Suprapubic skin (tissue), 4 donors: ENCODE data around the gene KCNG3. TPM values are rescaled to one million over a fixed set of nuclear protein-coding genes. Genes with fewer than 3 reads are reported as not detected.
A peak's percentile ranks its signal among the peaks of the same experiment; 100 is the strongest.

Experiments used
- DNase-seq, 2 donors: peaks; one replicate each; pipeline ENCODE4 v3.0.0-alpha.2; 2019; ENCODE audit warnings: low spot score in 2 of 2
- H3K27ac ChIP-seq: fragments of 200-600 bp; sonication (generic); one replicate; pipeline ENCODE4 v1.5.1; 2019
- H3K27me3 ChIP-seq: fragments of 200-600 bp; sonication (generic); one replicate; pipeline ENCODE4 v1.5.1; 2019
- H3K36me3 ChIP-seq: fragments of 200-600 bp; sonication (generic); one replicate; pipeline ENCODE4 v1.5.1; 2019
- H3K4me1 ChIP-seq: fragments of 200-600 bp; sonication (generic); one replicate; pipeline ENCODE4 v1.5.1; 2019
- H3K4me3 ChIP-seq: fragments of 200-600 bp; sonication (generic); one replicate; pipeline ENCODE4 v1.5.1; 2019; ENCODE audit warnings: mild to moderate bottlenecking
- H3K9me3 ChIP-seq: fragments of 200-600 bp; sonication (generic); one replicate; pipeline ENCODE4 v1.5.1; 2019
- CTCF ChIP-seq, 2 donors: fragments of 200-600 bp in 1 of 2; fragments of 450-650 bp in 1 of 2; sonication (generic) in 1 of 2; IDR thresholded peaks; one replicate each; pipeline ENCODE4 v1.5.1; 2016 to 2019; ENCODE audit warnings: antibody characterized with exemption in 2 of 2, mild to moderate bottlenecking in 1 of 2, moderate library complexity in 1 of 2
- EP300 ChIP-seq: sonication (generic); formaldehyde crosslinking; IDR thresholded peaks from one replicate; pipeline ENCODE4 v1.6.1; 2017; ENCODE audit warnings: antibody characterized with exemption
- POLR2A ChIP-seq, 2 donors: fragments of 450-650 bp; IDR thresholded peaks; one replicate each; pipeline ENCODE4 v1.6.1; 2017; ENCODE audit warnings: antibody characterized with exemption in 2 of 2, mild to moderate bottlenecking in 2 of 2, moderate library complexity in 2 of 2
- POLR2AphosphoS5 ChIP-seq, 3 donors: sonication (generic); formaldehyde crosslinking; IDR thresholded peaks; one replicate each; pipeline ENCODE4 v1.6.1; 2017; ENCODE audit warnings: antibody characterized with exemption in 3 of 3
- WGBS: methylation state at CpG from one replicate; pipeline ENCODE4 v1.1.5; 2018; 5-methylcytosine and 5-hydroxymethylcytosine counted together
- total RNA-seq, 4 donors: library from RNA; depleted of rRNA; stranded (reverse); fragments of >200 nt; gene quantifications; one replicate each; pipeline ENCODE4 v1.1.0, GENCODE V29; 2016

Gene KCNG3
- total RNA-seq = 1 to 10 TPM in 2 of 4 donors, under 1 TPM in 2; 0.59 to 1.6 (median 1.1) TPM

DNA sequence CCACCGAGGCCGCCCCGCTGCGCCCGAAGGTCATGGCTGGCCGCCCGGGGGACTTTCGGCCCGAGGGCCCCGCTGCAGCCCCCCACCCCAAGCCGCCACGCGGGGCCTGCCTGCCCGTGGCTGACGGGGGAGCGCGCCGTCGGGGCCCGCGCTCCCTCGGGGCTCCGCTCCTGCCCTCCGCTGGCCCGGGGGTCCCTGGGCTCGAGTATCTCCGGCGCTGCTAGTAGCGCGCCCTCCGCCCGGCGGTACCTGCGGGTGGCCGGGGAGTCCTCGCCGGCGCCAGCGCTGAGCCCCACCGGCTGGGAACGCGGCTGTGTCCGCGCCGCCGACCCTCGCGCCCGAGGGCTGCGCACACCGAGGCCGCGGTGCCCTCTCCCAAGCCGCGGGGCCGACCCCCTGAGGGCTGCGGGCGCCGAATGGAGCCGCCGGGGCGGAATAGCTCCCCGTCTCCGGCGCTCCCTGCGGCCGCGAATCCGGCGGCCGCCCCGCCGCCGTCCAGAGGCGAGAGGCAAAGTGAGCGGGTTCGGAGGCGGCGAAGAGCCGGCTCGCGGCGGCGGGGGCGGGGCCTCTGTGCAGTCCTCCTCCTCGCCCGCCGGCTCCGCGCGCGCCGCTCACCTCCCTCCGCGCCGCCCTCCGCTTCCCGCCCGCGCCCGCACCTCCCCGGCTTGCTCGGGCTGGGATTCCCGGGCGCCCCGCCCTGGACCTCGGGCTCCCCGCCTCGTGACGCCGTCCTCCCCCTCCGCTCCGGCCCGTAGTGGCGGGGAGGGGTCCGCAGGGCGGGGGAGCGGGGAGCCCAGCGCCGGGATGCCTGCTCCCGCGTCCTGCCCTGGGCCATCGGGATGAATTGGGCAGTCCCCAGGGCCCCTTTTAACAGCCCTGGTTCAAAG is at the start of gene KCNG3:
TSS of gene KCNG3 (minus strand) at position 515 of the 887 bp plus-strand sequence. CDS start at position 34, 481 bp downstream.
- H3K27ac ChIP-seq = no peak within 1 kb of the TSS

GRCh38 chr2:42542871-42543270 is 49.1 kb upstream of the KCNG3 start:
- 96% methylated on average over 4 of the region's 4 CpGs for WGBS
- no peak overlapping the region for H3K27ac ChIP-seq
- no peak overlapping the region for H3K4me3 ChIP-seq
- no peak for TF ChIP-seq POLR2A (IDR thresholded peaks at IDR 0.05)
- TF ChIP-seq EP300 = no peak
- no peak for TF ChIP-seq CTCF (IDR thresholded peaks at IDR 0.05)
- no peak for TF ChIP-seq POLR2AphosphoS5 (IDR thresholded peaks at IDR 0.05)
- H3K36me3 ChIP-seq = no peaks in the 10 kb centered on the region
- no peaks in the 10 kb centered on the region for H3K9me3 ChIP-seq
- no peaks in the 10 kb centered on the region for H3K4me1 ChIP-seq
- no peaks in the 10 kb centered on the region for H3K27me3 ChIP-seq
- no peak for DNase-seq

More for the DNA sequence above, at the start of gene KCNG3:
- no peak for TF ChIP-seq POLR2A (IDR thresholded peaks at IDR 0.05)
- no peak for TF ChIP-seq EP300
- TF ChIP-seq POLR2AphosphoS5 (IDR thresholded peaks at IDR 0.05) = no peak
- TF ChIP-seq CTCF (IDR thresholded peaks at IDR 0.05) = no peak
- peaks cover 12% of the 10 kb centered on the region for H3K27me3 ChIP-seq
- no peaks in the 10 kb centered on the region for H3K9me3 ChIP-seq
- peak within 1 kb of the TSS; percentile 56 for H3K4me3 ChIP-seq
- peaks cover 20% of the 10 kb centered on the region for H3K4me1 ChIP-seq
- no CpG with 5 or more reads among the region's 123 CpGs for WGBS
- no peaks in the 10 kb centered on the region for H3K36me3 ChIP-seq
- peak in 1 of 2 donors; percentile 67 for DNase-seq

GRCh38 chr2:42537493-42537892 is 43.7 kb upstream of the KCNG3 start:
- Histone ChIP-seq H3K27ac (no peak overlapping the region), H3K36me3 (no peaks in the 10 kb centered on the region), H3K9me3 (no peaks in the 10 kb centered on the region), H3K27me3 (no peaks in the 10 kb centered on the region), H3K4me3 (no peak overlapping the region), H3K4me1 (no peaks in the 10 kb centered on the region)
- no peak for TF ChIP-seq EP300
- no peak for TF ChIP-seq CTCF (IDR thresholded peaks at IDR 0.05)
- no peak for TF ChIP-seq POLR2A (IDR thresholded peaks at IDR 0.05)
- no peak for TF ChIP-seq POLR2AphosphoS5 (IDR thresholded peaks at IDR 0.05)
- no peak for DNase-seq
- 92% methylated on average over 3 of the region's 3 CpGs for WGBS

- Histone ChIP-seq H3K27ac (no peak overlapping the region), H3K36me3 (no peaks in the 10 kb centered on the region), H3K27me3 (no peaks in the 10 kb centered on the region), H3K4me1 (no peaks in the 10 kb centered on the region), H3K4me3 (no peak overlapping the region), H3K9me3 (no peaks in the 10 kb centered on the region)
- no peak for DNase-seq
- TF ChIP-seq POLR2AphosphoS5 (IDR thresholded peaks at IDR 0.05) (no peak), CTCF (IDR thresholded peaks at IDR 0.05) (no peak), POLR2A (IDR thresholded peaks at IDR 0.05) (no peak), EP300 (no peak)
- WGBS = 96% methylated on average over 4 of the region's 4 CpGs
Measured at GRCh38 chr2:42532397-42532796, 38.6 kb upstream of the KCNG3 start.

- no peaks in the 10 kb centered on the region for H3K36me3 ChIP-seq
- H3K9me3 ChIP-seq = no peaks in the 10 kb centered on the region
- no peak for DNase-seq
- TF ChIP-seq POLR2AphosphoS5 (IDR thresholded peaks at IDR 0.05) = no peak
- no peak for TF ChIP-seq POLR2A (IDR thresholded peaks at IDR 0.05)
- no peak overlapping the region for H3K4me3 ChIP-seq
- no peaks in the 10 kb centered on the region for H3K4me1 ChIP-seq
- H3K27me3 ChIP-seq = no peaks in the 10 kb centered on the region
- 79% methylated on average over 13 of the region's 13 CpGs for WGBS
- H3K27ac ChIP-seq = no peak overlapping the region
Measured at GRCh38 chr2:42523341-42523740, 29.6 kb upstream of the KCNG3 start.
